ENCODE results near the gene TMEM18. TPM values are rescaled to one million over a fixed set of nuclear protein-coding genes. Genes with fewer than 3 reads are reported as not detected.

TMEM18 gene
- total RNA-seq, 1 experiment from 2014 or later = 30.7 TPM

DNA sequence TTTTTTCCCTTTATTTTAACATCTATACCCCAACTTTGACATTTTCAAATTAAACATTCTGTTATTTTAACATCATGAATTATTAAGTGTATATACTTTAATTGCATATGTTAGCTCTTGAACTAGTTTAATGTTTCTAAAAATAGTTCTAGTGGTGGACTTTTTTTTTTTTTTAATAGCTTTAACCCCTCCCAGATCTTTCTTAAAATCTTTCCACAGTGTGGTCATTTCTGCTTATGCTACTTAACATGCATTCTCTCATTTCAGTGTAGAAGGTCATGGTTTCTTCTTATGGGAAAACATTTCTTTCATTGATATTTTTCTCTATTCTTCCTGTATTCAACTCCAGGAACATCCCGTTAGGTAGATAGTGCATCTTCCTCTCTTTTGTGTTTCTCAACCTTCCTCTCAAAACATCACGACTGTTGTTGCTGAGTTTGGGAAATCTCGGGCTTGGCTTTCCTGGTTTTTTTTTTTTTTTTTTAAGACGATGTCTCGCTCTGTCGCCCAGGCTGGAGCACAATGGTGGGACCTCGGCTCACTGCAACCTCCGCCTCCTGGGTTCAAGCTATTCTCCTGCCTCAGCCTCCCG lies 849 bp upstream of the TMEM18 start:
- H2BK20ac ChIP-seq (ENCODE audit: low read depth, low read length, poor library complexity, severe bottlenecking) = no peak overlapping the region
- Mint-ChIP-seq H3K27me3 (ENCODE audit: low read depth) (no peaks in the 10 kb centered on the region; the same call in 1 of the 2 replicates), H3K4me3 (peak overlapping the region; percentile 90 to 97), H3K4me1 (peaks cover 34% of the 10 kb centered on the region in 2 experiments), H3K9me3 (no peaks in the 10 kb centered on the region; a peak in 1 of 5 replicates), H3K36me3 (ENCODE audit: insufficient read depth in 1 of 3, low read depth in 3 of 3) (peaks cover 18 to 27% (median 23%) of the 10 kb centered on the region in 3 experiments), H3K27ac (peak overlapping the region; percentile 25 to 99 (median 97); a peak in 4 of 7 replicates)
- no peak overlapping the region for H3K4ac ChIP-seq (ENCODE audit: low read depth, low read length)
- H3K9ac ChIP-seq (ENCODE audit: extremely low read depth, insufficient read length, low read length) = peak overlapping the region; percentile 100
- no peaks in the 10 kb centered on the region for H3K4me1 ChIP-seq (ENCODE audit: insufficient read depth, low read length)
- no peak overlapping the region for H4K5ac ChIP-seq (ENCODE audit: insufficient read length, low read depth, low read length)
- no peak overlapping the region for H3K27ac ChIP-seq (ENCODE audit: insufficient read length, low read depth, low read length)
- TF ChIP-seq, protein P1, sequence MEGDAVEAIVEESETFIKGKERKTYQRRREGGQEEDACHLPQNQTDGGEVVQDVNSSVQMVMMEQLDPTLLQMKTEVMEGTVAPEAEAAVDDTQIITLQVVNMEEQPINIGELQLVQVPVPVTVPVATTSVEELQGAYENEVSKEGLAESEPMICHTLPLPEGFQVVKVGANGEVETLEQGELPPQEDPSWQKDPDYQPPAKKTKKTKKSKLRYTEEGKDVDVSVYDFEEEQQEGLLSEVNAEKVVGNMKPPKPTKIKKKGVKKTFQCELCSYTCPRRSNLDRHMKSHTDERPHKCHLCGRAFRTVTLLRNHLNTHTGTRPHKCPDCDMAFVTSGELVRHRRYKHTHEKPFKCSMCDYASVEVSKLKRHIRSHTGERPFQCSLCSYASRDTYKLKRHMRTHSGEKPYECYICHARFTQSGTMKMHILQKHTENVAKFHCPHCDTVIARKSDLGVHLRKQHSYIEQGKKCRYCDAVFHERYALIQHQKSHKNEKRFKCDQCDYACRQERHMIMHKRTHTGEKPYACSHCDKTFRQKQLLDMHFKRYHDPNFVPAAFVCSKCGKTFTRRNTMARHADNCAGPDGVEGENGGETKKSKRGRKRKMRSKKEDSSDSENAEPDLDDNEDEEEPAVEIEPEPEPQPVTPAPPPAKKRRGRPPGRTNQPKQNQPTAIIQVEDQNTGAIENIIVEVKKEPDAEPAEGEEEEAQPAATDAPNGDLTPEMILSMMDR (conservative IDR thresholded peaks at IDR 0.05) = no peak
- no peak overlapping the region for H2BK5ac ChIP-seq (ENCODE audit: insufficient read length, low read length)
- H4K20me1 ChIP-seq (ENCODE audit: control insufficient read depth, insufficient read depth, insufficient read length) = no peaks in the 10 kb centered on the region
- H3K79me2 ChIP-seq (ENCODE audit: insufficient read depth, low read length) = peaks cover 4% of the 10 kb centered on the region; the same call in 1 of the 2 replicates
- H2BK12ac ChIP-seq (ENCODE audit: insufficient read length, low read depth, low read length) = no peak overlapping the region
- H2AFZ ChIP-seq (ENCODE audit: low read length) = no peak overlapping the region
- no peak overlapping the region for H3K23ac ChIP-seq (ENCODE audit: insufficient read length, low read depth, low read length)
- H3K56ac ChIP-seq (ENCODE audit: insufficient read length, low read depth, low read length) = no peak overlapping the region
- H3K9me3 ChIP-seq (ENCODE audit: control insufficient read depth, low read depth, low read length) = no peaks in the 10 kb centered on the region
- H3K23me2 ChIP-seq (ENCODE audit: insufficient read length, low read depth, low read length, poor library complexity, severe bottlenecking) = peaks cover 8% of the 10 kb centered on the region
- H3K4me2 ChIP-seq (ENCODE audit: insufficient read depth, insufficient read length, low read length) = peak overlapping the region; percentile 48
- no peak overlapping the region for H3K14ac ChIP-seq (ENCODE audit: insufficient read depth, low read length)
- no peaks in the 10 kb centered on the region for H3K27me3 ChIP-seq (ENCODE audit: insufficient read depth, low read length)
- no peak overlapping the region for H4K91ac ChIP-seq (ENCODE audit: insufficient read length, low read depth, low read length)
- H3K79me1 ChIP-seq (ENCODE audit: insufficient read depth, low read depth, low read length, poor library complexity, severe bottlenecking) = peaks cover 3% of the 10 kb centered on the region
- H3K18ac ChIP-seq (ENCODE audit: insufficient read length, low read depth, low read length) = no peak overlapping the region
- H4K8ac ChIP-seq (replicated peaks; ENCODE audit: insufficient read length, low read depth, low read length) = no peak overlapping the region
- H3T11ph ChIP-seq (ENCODE audit: low read length) = no peak overlapping the region
- H2AK5ac ChIP-seq (ENCODE audit: insufficient read length, low read length) = no peak overlapping the region
- H2BK120ac ChIP-seq (ENCODE audit: low read depth, low read length, poor library complexity, severe bottlenecking) = no peak overlapping the region
- DNase-seq = no peak
- H2BK15ac ChIP-seq (ENCODE audit: low read depth, low read length) = no peak overlapping the region
- WGBS (ENCODE audit: extremely low coverage, insufficient read length, low lambda C conversion rate) = no CpG with 5 or more reads among the region's 9 CpGs
